NOMO-1 treated with DMSO at 0.1 percent for 48 hours (cell line): ENCODE results near the gene STIM2.
"Not testable (repeated sequence)": the region's sequence is repeated elsewhere in the genome, so short reads cannot be mapped to it uniquely, and the experiment has no call there.

Experiments
- DNase-seq: peaks from one replicate; lab custom pipeline; 2025; ENCODE audit not compliant: unreplicated experiment; lab: John Stamatoyannopoulos, UW

Gene STIM2

GRCh38 chr4:26866781-26867180 lies 6.1 kb downstream of the STIM2 start:
- no peak for DNase-seq

- DNase-seq = no peak
Measured at GRCh38 chr4:26867914-26868684, 7.5 kb downstream of the STIM2 start.

DNA sequence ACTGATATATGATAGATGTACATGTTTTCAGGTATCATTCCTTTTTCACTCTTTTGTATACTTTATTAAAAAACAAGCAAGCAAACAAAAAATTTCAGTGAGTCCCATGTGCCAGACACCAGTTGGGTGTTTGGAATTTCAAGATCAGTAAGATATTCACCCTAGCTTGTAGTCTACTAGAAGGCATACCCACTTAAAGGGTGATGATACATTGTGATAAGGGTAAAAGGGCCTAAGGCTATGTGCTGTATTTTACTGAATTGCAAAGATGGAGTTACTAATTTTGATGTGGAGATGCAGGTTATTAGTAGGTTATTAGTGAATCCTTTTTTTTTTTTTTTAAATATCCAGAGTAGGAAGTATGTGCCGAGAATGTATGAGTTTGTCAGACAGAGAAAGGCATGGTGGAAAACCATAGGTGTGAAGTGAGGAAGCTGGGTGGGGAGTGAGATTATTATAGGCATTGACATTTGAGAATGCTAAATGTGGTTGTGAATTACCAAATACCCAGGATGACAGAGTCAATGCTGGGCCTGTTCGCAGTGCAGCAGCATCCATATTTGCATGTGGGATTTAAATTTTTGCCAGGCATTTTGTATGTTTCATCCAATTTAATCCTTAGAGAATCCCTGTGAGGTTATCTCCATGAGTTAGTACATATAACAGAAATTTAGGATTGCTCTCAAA lies 10.1 kb downstream of the STIM2 start:
- no peak for DNase-seq

DNA sequence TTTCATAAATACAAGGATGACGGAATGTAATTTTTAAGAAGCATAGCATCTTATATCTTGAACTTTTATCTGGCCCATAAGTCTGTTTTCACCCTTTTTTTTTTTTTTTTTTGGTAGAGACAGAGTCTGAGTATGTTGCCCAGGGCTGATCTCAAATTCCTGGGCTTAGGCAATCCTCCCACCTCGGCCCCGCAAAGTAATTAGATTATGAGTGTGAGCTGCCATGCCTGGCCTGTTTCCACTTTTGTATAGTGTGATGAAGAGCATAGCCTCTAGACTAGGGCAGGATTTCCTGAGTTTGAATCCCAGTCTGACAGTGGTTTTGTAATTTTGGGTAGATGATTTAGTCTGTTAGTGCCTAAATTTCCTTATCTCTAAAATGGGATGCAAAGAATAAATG lies 11.0 kb downstream of the STIM2 start:
- no peak for DNase-seq

DNA sequence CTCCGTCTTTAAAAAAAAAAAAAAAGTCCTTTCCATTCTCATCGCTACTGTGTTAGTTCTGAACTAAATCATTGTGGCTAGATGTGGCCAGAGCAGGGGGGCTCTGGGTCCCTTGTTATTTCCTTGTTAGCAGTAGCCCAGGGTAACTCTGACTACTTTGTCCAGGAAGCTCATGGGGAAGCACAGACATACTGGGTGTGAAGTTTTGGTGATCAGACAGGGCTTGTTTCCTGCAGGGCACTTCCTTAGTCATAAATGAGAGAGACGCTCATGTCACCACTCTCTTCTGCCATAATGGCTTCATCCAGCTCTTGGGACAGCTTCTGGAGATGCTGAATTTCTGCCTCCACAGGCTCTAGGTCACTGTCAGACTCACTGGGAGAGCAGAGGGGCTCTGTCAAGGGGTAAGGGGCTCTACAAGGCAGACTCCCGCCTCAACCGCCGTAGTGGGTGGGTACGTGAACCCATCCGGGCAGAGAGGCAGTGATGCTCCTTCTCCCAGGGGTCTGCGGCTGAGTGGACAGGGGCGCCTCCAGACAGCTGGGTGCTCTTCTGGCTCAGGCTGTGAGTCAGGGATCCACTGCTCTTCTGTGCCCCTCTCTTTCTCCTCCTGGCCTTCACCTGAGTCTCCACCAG lies 12.9 kb downstream of the STIM2 start:
- no peak for DNase-seq

GRCh38 chr4:26874110-26874509 lies 13.5 kb downstream of the STIM2 start:
- DNase-seq = no peak

DNA sequence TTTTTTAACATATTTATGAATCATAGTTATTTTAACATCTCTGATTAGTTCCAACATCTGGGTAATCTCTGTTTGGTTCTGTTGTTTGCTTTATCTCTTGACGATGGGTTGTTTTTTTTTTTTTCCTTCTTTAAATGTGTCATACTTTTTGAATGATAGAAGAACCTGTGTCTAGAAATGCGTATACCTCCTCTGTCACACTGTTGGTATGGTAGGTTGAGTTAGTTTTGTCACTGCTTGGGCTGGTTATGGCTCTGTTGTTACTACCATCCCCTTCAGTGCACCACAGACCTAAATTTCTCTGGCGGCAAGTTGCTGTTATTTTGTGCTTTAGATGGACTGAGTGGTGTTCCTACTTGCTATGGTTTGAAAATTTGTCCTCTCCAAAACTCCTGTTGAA lies 16.8 kb downstream of the STIM2 start:
- no peak for DNase-seq

DNA sequence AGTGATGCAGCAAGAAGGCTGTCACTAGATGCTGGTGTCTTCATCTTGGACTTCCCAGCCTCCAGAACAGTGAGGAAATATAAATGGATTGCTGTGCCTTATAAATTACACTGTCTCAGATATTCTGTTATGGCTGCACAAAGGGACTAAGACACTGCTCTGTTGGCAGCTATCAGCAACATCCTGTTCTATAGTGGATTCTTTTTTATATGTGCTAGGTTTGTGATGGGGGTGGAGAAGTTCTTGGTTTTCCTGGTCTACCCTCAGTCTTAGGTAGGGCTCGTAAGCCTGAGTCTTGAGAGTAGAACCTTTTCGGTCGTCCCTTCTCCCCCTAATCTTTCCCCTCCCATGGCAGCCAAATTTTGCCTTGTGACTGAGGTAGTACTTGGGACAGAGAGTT lies 17.3 kb downstream of the STIM2 start:
- DNase-seq = no peak

GRCh38 chr4:26878794-26879391 lies 18.3 kb downstream of the STIM2 start:
- peak; percentile 28 for DNase-seq

GRCh38 chr4:26879805-26880204 lies 19.2 kb downstream of the STIM2 start:
- DNase-seq = no peak

- no peak for DNase-seq
Measured at GRCh38 chr4:26884026-26884425, 23.4 kb downstream of the STIM2 start.

DNA sequence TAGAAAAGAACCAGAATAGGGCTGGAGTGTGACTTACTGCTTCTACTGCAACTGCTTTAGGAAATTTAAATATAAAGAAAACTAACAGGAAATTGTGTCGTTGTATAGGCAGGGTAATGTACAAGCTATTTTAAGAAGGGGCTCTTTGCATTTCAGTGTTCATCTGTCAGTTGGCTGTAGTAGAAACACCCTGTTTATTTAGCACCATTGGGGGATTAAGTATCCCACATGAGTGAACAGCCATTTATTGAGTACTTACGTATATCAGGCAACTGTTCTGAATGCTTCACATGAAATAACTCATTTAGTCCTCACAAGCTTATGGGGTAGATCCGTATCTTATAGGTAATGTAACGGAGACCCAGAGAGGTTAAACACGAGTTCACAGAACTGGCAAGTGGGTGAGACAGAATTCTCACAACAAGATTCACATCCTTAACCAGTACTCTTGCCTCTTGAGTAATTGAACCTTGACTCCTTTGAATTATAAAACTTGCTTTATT lies 23.9 kb downstream of the STIM2 start:
- DNase-seq = no peak

GRCh38 chr4:26885912-26886274 lies 25.3 kb downstream of the STIM2 start:
- DNase-seq = peak; percentile 95

DNA sequence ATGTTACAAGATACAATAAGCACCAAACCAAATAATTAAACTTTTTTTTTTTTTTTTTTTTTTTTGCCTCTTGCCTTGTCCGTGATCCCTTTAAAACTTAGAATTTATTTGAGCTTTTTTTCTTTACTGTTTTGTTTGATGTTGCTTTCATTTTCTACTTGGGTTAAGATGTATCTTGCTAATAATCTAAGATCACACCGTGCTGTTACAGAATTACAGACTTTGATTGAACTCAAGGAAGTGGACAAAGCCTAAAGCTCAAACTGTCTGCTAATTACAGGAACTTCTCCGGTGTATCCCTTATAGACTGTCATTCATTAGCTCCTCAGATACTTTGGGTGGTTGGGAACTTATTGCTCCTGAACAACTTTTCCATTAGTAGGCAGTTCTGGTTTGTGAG lies 26.5 kb downstream of the STIM2 start:
- no peak for DNase-seq

DNA sequence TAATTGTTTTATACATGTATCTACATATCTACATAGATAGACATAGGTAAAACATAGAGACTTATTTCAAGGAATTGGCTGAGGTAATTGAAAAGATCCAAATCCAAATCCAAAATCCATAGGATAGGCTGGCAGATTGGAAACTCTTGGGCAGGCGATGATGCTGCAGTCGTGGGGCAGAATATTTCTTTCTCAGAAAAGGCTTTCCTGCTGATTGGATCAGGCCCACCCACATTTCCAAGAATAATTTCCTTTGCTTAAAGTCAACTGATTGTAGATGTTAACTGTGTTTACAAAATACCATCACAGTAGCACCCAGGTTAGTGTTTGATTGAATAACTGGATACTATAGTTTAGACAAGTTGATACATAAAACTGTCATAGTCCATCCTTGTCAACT lies 27.2 kb downstream of the STIM2 start:
- DNase-seq = no peak

DNA sequence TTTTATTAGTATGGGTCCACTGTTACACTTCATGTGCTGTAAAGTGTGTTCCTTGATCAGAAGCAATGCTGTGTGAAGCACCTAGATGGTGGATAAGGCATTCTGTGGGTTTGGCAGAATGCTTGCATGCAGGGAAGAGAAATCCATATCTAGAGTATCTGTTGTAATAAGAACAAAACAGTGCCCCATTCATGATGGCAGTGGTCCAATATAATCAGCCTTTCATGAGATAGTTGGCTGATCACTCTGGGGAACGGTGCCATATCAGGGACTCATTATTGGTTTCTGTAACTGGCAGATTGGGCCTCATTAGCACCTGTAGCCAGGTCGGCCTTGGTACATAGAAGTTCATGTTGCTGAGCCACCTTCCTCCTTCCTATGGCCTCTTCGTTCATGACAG lies 28.7 kb downstream of the STIM2 start:
- DNase-seq = no peak

- DNase-seq = no peak
Measured at GRCh38 chr4:26891054-26891453, 30.4 kb downstream of the STIM2 start.

- DNase-seq = no peak
Measured at GRCh38 chr4:26891867-26892266, 31.2 kb downstream of the STIM2 start.

GRCh38 chr4:26892480-26893150 lies 32.0 kb downstream of the STIM2 start:
- DNase-seq = no peak

DNA sequence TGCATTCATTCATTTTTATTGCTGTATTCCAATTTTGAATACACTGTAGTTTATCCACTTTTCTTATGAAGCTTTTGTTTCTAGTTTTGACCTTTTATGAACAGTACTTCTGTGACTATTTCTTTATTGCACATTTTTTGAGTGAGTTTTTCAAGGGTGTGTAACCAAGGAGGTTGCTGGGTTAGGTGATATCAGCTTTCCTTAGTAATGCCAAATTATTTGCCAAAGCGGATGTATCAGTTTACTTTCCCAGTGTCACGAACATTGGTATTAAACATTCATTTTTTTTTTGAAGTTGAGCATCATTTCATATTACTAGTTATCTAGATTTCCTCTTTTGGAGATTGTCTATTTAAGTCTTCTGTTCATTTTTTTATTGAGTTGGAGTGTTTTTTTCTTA lies 32.9 kb downstream of the STIM2 start:
- no peak for DNase-seq

DNA sequence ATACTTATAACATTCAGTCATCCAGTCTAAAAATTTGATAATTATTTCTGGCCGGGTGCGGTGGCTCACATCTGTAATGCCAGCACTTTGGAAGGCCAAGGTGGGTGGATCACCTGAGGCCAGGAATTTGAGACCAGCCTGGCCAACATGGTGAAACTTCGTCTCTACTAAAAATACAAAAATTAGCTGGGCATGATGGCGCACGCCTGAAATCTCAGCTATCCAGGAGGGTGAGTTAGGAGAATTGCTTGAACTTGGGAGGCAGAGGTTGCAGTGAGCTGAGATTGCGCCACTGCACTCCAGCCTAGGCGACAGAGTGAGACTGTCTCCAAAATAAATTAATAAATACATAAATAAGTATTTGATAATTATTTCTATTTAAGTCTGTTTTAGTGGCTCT lies 34.2 kb downstream of the STIM2 start:
- DNase-seq = not testable (repeated sequence)
